GM19463 (cell line): ENCODE measurements around the gene SALL3.

Source experiments
- ATAC-seq: cut with Tn5 transposase; IDR thresholded peaks from one replicate; pipeline ENCODE4 v1.9.1; 2021; ENCODE audit warnings: mild to moderate bottlenecking, moderate library complexity; ENCODE audit not compliant: unreplicated experiment

The SALL3 gene

GRCh38 chr18:79000997-79001396, 21.4 kb downstream of the SALL3 start:
- no peak for ATAC-seq

GRCh38 chr18:79005653-79006052, 26.0 kb downstream of the SALL3 start:
- ATAC-seq, result no peak

- ATAC-seq, result no peak
Observed at GRCh38 chr18:79006106-79006795, 26.6 kb downstream of the SALL3 start.

GRCh38 chr18:79007440-79007839, 27.8 kb downstream of the SALL3 start:
- no peak for ATAC-seq

GRCh38 chr18:79008356-79008940, 28.8 kb downstream of the SALL3 start:
- ATAC-seq, result no peak

- ATAC-seq, result no peak
Observed at GRCh38 chr18:79010802-79011201, 31.2 kb downstream of the SALL3 start.

GRCh38 chr18:79011300-79011870, 31.8 kb downstream of the SALL3 start:
- ATAC-seq, result no peak

- ATAC-seq, result no peak
Observed at GRCh38 chr18:79013869-79014268, 34.3 kb downstream of the SALL3 start.

GRCh38 chr18:79018911-79019310, 39.3 kb downstream of the SALL3 start:
- no peak for ATAC-seq

- no peak for ATAC-seq
Observed at GRCh38 chr18:79019881-79020280, 40.3 kb downstream of the SALL3 start.

- ATAC-seq, result no peak
Observed at GRCh38 chr18:79022603-79023002, 43.0 kb downstream of the SALL3 start.

- ATAC-seq, result no peak
Observed at GRCh38 chr18:79026491-79026890, 46.9 kb downstream of the SALL3 start.

GRCh38 chr18:79030680-79031079, 51.1 kb downstream of the SALL3 start:
- ATAC-seq, result no peak

- ATAC-seq, result no peak
Observed at GRCh38 chr18:79042276-79042675, 62.7 kb downstream of the SALL3 start.

GRCh38 chr18:79043288-79043687, 63.7 kb downstream of the SALL3 start:
- no peak for ATAC-seq

- no peak for ATAC-seq
Observed at GRCh38 chr18:79046522-79046921, 66.9 kb downstream of the SALL3 start.

- ATAC-seq, result no peak
Observed at GRCh38 chr18:79047556-79048244, 68.1 kb downstream of the SALL3 start.

- no peak for ATAC-seq
Observed at GRCh38 chr18:79048245-79048632, 68.6 kb downstream of the SALL3 start.

- ATAC-seq, result no peak
Observed at GRCh38 chr18:79049506-79049905, 69.9 kb downstream of the SALL3 start.
